Fibroblast of skin of left quadriceps (primary cell): ENCODE results near the gene PRB2.
"Not testable (repeated sequence)": the region's sequence is repeated elsewhere in the genome, so short reads cannot be mapped to it uniquely, and the experiment has no call there.

Experiments
- DNase-seq, 2 experiments: peaks; one replicate each; pipeline ENCODE4 v3.0.0-alpha.2; 2013; ENCODE audit warnings: low read depth in 2 of 2

Gene PRB2

GRCh38 chr12:11395467-11395866, at the start of gene PRB2:
Gene PRB2, minus strand, starts transcription at chr12:11395567. Its CDS starts 38 bp downstream, at chr12:11395529.
- not testable (repeated sequence) for DNase-seq

GRCh38 chr12:11437966-11438365, 42.6 kb upstream of the PRB2 start:
- DNase-seq, result no peak

DNA sequence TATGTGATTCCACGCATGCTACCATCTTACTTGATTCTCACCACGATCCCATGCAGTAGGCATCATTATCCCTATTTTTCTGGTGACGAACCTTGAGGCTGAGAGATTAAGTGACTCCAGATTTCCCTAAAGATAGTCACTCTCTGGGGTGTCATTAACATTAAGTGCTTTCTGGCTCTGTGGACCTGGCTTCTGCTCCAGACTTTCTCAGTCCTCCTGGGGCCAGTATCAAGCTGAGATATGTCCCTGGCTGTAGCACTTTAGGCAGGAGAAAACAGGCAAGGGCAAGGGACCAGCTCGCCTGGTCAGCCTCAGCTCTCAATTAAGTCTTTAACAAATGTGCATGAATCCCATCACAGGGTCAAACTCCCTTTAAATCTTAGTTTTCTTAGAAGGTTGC, 38.3 kb upstream of the PRB2 start:
- no peak for DNase-seq

- DNase-seq, result no peak
These were observed 36.1 kb upstream of the PRB2 start for GRCh38 chr12:11431486-11431885.

- no peak for DNase-seq
These were observed 32.0 kb upstream of the PRB2 start for GRCh38 chr12:11427341-11427740.

GRCh38 chr12:11412731-11413130, 17.4 kb upstream of the PRB2 start:
- DNase-seq, result no peak

GRCh38 chr12:11408096-11408495, 12.7 kb upstream of the PRB2 start:
- no peak for DNase-seq

DNA sequence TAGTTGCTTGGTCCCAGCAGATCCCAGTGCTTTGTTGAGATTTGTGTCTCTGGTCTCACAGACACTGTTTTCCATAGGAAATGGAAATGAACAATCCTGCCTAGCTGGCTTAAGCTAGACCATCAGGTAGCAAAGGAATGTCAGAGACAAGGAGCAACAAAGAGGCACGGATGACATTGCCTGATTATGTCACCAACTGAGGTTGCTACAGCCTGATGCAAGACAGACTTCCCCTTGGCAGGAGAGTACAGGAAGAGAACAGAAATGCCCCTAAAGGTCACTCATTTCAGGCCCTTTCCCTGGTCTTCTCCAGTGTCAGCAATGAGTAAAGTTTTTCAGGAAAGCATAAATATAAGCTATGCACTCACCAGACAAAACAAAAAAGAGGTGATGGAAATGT, 2.0 kb upstream of the PRB2 start:
- no peak for DNase-seq

DNA sequence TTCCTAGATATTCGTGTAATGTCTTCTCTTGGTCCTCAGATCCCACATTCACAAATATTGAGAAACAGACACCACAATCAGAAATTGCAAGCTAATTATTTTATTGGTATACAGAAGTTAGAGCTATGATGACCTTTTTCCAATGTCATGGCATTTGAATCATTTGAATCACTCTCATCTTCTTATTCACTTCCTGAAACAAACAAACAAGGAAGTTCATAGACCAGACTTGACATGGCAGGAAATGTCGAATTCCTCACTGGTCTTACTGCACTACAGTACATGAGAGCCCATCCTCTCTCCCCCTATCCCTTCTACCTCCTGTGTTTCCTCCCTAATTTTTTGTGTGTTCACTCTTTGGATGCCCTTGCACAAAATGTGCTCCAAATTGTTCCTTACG, 3.9 kb downstream of the PRB2 start:
- not testable (repeated sequence) for DNase-seq

DNA sequence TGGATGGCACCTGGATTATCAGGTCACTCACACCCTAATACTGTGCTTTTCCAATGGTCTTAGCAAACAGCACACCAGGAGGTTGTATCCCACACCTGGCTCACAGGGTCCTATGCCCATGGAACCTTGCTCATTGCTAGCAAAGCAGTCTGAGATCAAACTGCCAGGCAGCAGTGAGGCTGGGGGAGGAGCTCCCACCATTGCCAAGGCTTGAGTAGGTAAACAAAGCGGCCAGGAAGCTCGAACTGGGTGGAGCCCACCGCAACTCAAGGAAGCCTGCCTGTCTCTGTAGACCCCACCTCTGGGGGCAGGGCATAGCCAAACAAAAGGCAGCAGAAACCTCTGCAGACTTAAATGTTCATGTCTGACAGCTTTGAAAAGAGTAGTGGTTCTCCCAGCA, 17.9 kb downstream of the PRB2 start:
- not testable (repeated sequence) for DNase-seq

GRCh38 chr12:11361151-11361550, 34.2 kb downstream of the PRB2 start:
- no peak for DNase-seq

GRCh38 chr12:11360205-11360883, 35.0 kb downstream of the PRB2 start:
- DNase-seq, result peak; percentile 17

DNA sequence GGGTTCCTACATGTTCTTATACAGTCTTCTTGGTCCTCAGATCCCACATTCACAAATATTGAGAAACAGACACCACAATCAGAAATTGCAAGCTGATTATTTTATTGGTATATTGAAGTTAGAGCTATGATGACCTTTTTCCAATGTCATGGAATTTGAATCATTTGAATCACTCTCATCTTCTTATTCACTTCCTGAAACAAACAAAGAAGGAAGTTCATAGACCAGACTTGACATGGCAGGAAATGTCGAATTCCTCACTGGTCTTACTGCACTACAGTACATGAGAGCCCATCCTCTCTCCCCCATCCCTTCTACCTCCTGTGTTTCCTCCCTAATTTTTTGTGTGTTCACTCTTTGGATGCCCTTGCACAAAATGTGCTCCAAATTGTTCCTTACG, 43.6 kb downstream of the PRB2 start:
- not testable (repeated sequence) for DNase-seq

GRCh38 chr12:11348439-11348838, 46.9 kb downstream of the PRB2 start:
- DNase-seq, result no peak

GRCh38 chr12:11347810-11348209, 47.6 kb downstream of the PRB2 start:
- no peak for DNase-seq

- DNase-seq, result no peak
These were observed 50.9 kb downstream of the PRB2 start for GRCh38 chr12:11344500-11344899.
